Vagina (tissue), 2 donors: ENCODE data around the gene SCYGR1.

Source experiments
- CTCF ChIP-seq, 3 experiments: fragments of 450-650 bp in 2 of 3; fragments of 200-600 bp in 1 of 3; sonication (generic) in 1 of 3; IDR thresholded peaks; one replicate each; pipeline ENCODE4 v1.5.1; 2017 to 2019; ENCODE audit warnings: antibody characterized with exemption in 3 of 3, mild to moderate bottlenecking in 2 of 3, moderate library complexity in 2 of 3
- POLR2A ChIP-seq, 2 donors: fragments of 450-650 bp; IDR thresholded peaks; one replicate each; pipeline ENCODE4 v1.6.1; 2017; ENCODE audit warnings: antibody characterized with exemption in 2 of 2, mild to moderate bottlenecking in 2 of 2, moderate library complexity in 2 of 2

- TF ChIP-seq CTCF (IDR thresholded peaks at IDR 0.05) (no peak), POLR2A (IDR thresholded peaks at IDR 0.05) (no peak)
These were observed 36.1 kb downstream of the SCYGR1 start for GRCh38 chr2:227351639-227352038.
